GM18873 (cell line): ENCODE measurements around the gene STK31.
"Not testable (repeated sequence)": the region's sequence is repeated elsewhere in the genome, so short reads cannot be mapped to it uniquely, and the experiment has no call there.

ENCODE experiments used
- ATAC-seq: cut with Tn5 transposase; IDR thresholded peaks from one replicate; pipeline ENCODE4 v1.9.1; 2021; ENCODE audit warnings: mild to moderate bottlenecking, moderate library complexity, moderate number of reproducible peaks; ENCODE audit not compliant: unreplicated experiment, low FRiP score

STK31 gene

GRCh38 chr7:23791721-23792120 is 81.7 kb downstream of the STK31 start:
- ATAC-seq, result no peak

- no peak for ATAC-seq
Observed at GRCh38 chr7:23802720-23803397, 92.8 kb downstream of the STK31 start.

- ATAC-seq, result no peak
Observed at GRCh38 chr7:23804707-23805106, 94.7 kb downstream of the STK31 start.

GRCh38 chr7:23808421-23808820 is 98.4 kb downstream of the STK31 start:
- ATAC-seq, result no peak

GRCh38 chr7:23810099-23810498 is 100.1 kb downstream of the STK31 start:
- ATAC-seq, result no peak

GRCh38 chr7:23811540-23811939 is 101.5 kb downstream of the STK31 start:
- ATAC-seq, result no peak

GRCh38 chr7:23828125-23828524 is 118.1 kb downstream of the STK31 start:
- not testable (repeated sequence) for ATAC-seq

GRCh38 chr7:23832733-23833132 is 122.7 kb downstream of the STK31 start:
- ATAC-seq, result not testable (repeated sequence)

- no peak for ATAC-seq
Observed at GRCh38 chr7:23833405-23833804, 123.4 kb downstream of the STK31 start.

- not testable (repeated sequence) for ATAC-seq
Observed at GRCh38 chr7:23844837-23845236, 134.8 kb downstream of the STK31 start.

- ATAC-seq, result no peak
Observed at GRCh38 chr7:23852135-23852534, 142.1 kb downstream of the STK31 start.

- no peak for ATAC-seq
Observed at GRCh38 chr7:23852988-23853387, 143.0 kb downstream of the STK31 start.

GRCh38 chr7:23863209-23863787 is 153.3 kb downstream of the STK31 start:
- no peak for ATAC-seq

GRCh38 chr7:23864973-23865372 is 155.0 kb downstream of the STK31 start:
- ATAC-seq, result no peak

- no peak for ATAC-seq
Observed at GRCh38 chr7:23873306-23873705, 163.3 kb downstream of the STK31 start.

GRCh38 chr7:23876526-23876925 is 166.5 kb downstream of the STK31 start:
- ATAC-seq, result not testable (repeated sequence)
